ENCODE measurements around the gene BCL2L15. TPM values are rescaled to one million over a fixed set of nuclear protein-coding genes. Genes with fewer than 3 reads are reported as not detected.

The BCL2L15 gene
- total and polyA plus RNA-seq, 10 of the 15 experiments (the other 5 are each of a cell fraction or from before 2014, with no cell fraction given), result 0.42 to 1.2 (median 0.59) TPM

DNA sequence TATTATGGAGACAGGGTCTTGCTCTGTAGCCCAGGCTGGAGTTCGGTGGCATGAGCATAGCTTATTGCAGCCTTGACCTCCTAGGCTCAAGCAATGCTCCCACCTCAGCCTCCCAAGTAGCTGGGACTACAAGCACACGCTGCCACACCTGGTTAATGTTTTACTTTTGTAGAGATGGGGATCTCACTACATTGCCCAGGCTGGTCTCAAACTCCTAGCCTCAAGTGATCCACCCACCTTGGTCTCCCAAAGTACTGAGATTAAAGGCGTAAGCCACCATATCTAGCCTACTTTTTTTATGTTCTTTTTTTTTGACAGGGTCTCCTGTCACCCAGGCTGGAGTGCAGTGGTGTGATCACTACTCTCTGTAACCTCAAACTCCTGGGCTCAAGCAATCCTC, 5.9 kb upstream of the BCL2L15 start:
- DNase-seq (ENCODE audit: low read depth, low spot score) (no peak), FAIRE-seq (no peak), ATAC-seq (no peak)
- H3K27ac ChIP-seq (ENCODE audit: control insufficient read depth, insufficient read depth), result no peak overlapping the region
- 98% methylated on average over 3 of the region's 3 CpGs for whole genome bisulfite sequencing (ENCODE audit: insufficient coverage, insufficient replicate concordance, low lambda C conversion rate, missing lambda C conversion rate)
- no peaks in the 10 kb centered on the region for H3K27me3 ChIP-seq (replicated peaks in 1 of 2; ENCODE audit: control insufficient read depth in 2 of 2, insufficient read depth in 2 of 2, low read length in 1 of 2)
- no peaks in the 10 kb centered on the region for H3K9me3 ChIP-seq (replicated peaks; ENCODE audit: control insufficient read depth, insufficient read depth, low read length)
- no peak overlapping the region for H3K9ac ChIP-seq (ENCODE audit: control insufficient read depth, insufficient read depth, low read length)
- no peaks in the 10 kb centered on the region; the same call in 1 of the 2 replicates for H3K79me2 ChIP-seq (ENCODE audit: control insufficient read depth, insufficient read depth, low read length)
- ChIA-PET POLR2A (interaction anchor here (0.6 to 2.0 kb wide), 3 partner anchors 11 to 746 kb away, joined by 3 to 9 read pairs (median 3); no protein-coding TSS in a partner anchor), SMC1A (ENCODE audit: uncharacterized antibody, unreplicated experiment) (interaction anchor here (0.9 to 5.8 kb wide), 8 partner anchors 10 to 53 kb away, joined by 3 to 29 read pairs (median 8); partner anchors contain the start of gene AP4B1), CTCF (interaction anchor here (0.6 to 1.6 kb wide), 5 partner anchors 9 to 47 kb away, joined by 3 to 6 read pairs (median 4); partner anchors contain the start of gene AP4B1), RAD21 (ENCODE audit: unreplicated experiment) (interaction anchor here (0.6 to 1.5 kb wide), 5 partner anchors 8 to 613 kb away, joined by 3 to 6 read pairs (median 3); no protein-coding TSS in a partner anchor)
- in situ Hi-C loops (cut with MboI) (no loop called here), intact Hi-C loops (cut with micrococcal nuclease; ENCODE audit: unreplicated experiment) (no loop called here)
- TF ChIP-seq MYB (IDR thresholded peaks at IDR 0.05; ENCODE audit: borderline replicate concordance, low read depth, low read length) (no peak), MEF2A (IDR thresholded peaks at IDR 0.05; ENCODE audit: insufficient read depth, low read depth, low read length) (no peak), IKZF2 (IDR thresholded peaks at IDR 0.05) (no peak), RCOR1 (conservative IDR thresholded peaks at IDR 0.05; ENCODE audit: low read depth, low read length) (no peak), PAX5 (IDR thresholded peaks at IDR 0.05; ENCODE audit: borderline replicate concordance, low read depth, low read length) (no peak), ZBED1 (IDR thresholded peaks at IDR 0.05; ENCODE audit: borderline replicate concordance) (no peak), ZNF207 (IDR thresholded peaks at IDR 0.05; ENCODE audit: borderline replicate concordance) (no peak)
- TF ChIP-seq, protein P1, sequence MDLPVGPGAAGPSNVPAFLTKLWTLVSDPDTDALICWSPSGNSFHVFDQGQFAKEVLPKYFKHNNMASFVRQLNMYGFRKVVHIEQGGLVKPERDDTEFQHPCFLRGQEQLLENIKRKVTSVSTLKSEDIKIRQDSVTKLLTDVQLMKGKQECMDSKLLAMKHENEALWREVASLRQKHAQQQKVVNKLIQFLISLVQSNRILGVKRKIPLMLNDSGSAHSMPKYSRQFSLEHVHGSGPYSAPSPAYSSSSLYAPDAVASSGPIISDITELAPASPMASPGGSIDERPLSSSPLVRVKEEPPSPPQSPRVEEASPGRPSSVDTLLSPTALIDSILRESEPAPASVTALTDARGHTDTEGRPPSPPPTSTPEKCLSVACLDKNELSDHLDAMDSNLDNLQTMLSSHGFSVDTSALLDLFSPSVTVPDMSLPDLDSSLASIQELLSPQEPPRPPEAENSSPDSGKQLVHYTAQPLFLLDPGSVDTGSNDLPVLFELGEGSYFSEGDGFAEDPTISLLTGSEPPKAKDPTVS (IDR thresholded peaks at IDR 0.05; ENCODE audit: low read depth, low read length), result no peak
- H3K4me2 ChIP-seq (ENCODE audit: control insufficient read depth, insufficient read depth), result no peak overlapping the region
- no peak overlapping the region for H3K4me3 ChIP-seq
- H3K36me3 ChIP-seq (ENCODE audit: control insufficient read depth in 2 of 2, insufficient read depth in 2 of 2, low read length in 1 of 2), result peaks cover 4 to 5% of the 10 kb centered on the region in 2 experiments; a peak in 2 of 4 replicates
- H4K20me1 ChIP-seq (ENCODE audit: control insufficient read depth, insufficient read depth), result no peaks in the 10 kb centered on the region
- H3K4me1 ChIP-seq (ENCODE audit: control insufficient read depth, insufficient read depth, low read length), result no peaks in the 10 kb centered on the region
- no TSS peak for BruUV-seq (replicated peaks)
- no peak overlapping the region for H2AFZ ChIP-seq (ENCODE audit: control insufficient read depth, low read depth, low read length)

Measured in GM12878 (cell line).